AG04449 (cell line): Measurements from ENCODE around the gene RNF11.

ENCODE experiments used
- CTCF ChIA-PET: fragments of 350-600 bp; formaldehyde crosslinking; extraction: SDS; loops from one replicate; lab custom pipeline; 2021; ENCODE audit warnings: antibody characterized with exemption; lab: Yijun Ruan, JAX
- POLR2A ChIA-PET: fragments of 400-600, 350-600 bp; formaldehyde crosslinking; extraction: SDS; loops from one replicate; lab custom pipeline; 2020; ENCODE audit warnings: antibody characterized with exemption, inconsistent platforms; lab: Yijun Ruan, JAX
- DNase-seq: peaks from one replicate; pipeline ENCODE4 v3.0.0-alpha.2; 2010; ENCODE audit warnings: low read depth, low spot score
- H3K4me3 ChIP-seq: 2 replicates; pipeline ENCODE4 v1.5.1; 2011; ENCODE audit warnings: low read depth, mild to moderate bottlenecking, control low read depth, low read length
- CTCF ChIP-seq: IDR thresholded peaks from one replicate; pipeline ENCODE4 v1.5.1; 2011; ENCODE audit warnings: mild to moderate bottlenecking, moderate library complexity, low read length, control low read depth, inconsistent platforms; ENCODE audit not compliant: insufficient read depth; ENCODE audit errors: missing control alignments

RNF11 gene

GRCh38 chr1:51309291-51309690, 73.2 kb downstream of the RNF11 start:
- ChIA-PET POLR2A (no interaction called here), CTCF (interaction anchor here (8.3 kb wide), 1 partner anchor 13 kb away, joined by 64 read pairs; no protein-coding TSS in a partner anchor)
- no peak overlapping the region for H3K4me3 ChIP-seq
- no peak for DNase-seq
- no peak for TF ChIP-seq CTCF

- CTCF ChIA-PET: interaction anchor here (1.0 to 8.3 kb wide), 2 partner anchors 15 to 230 kb away, joined by 3 to 64 read pairs; no protein-coding TSS in a partner anchor
- no peak for DNase-seq
- POLR2A ChIA-PET: no interaction called here
- TF ChIP-seq CTCF: no peak
- no peak overlapping the region for H3K4me3 ChIP-seq
Observed at GRCh38 chr1:51310871-51311613, 75.0 kb downstream of the RNF11 start.

- no peak for TF ChIP-seq CTCF
- CTCF ChIA-PET: interaction anchor here (1.2 to 8.3 kb wide), 2 partner anchors 8 to 15 kb away, joined by 4 to 64 read pairs; no protein-coding TSS in a partner anchor
- DNase-seq: no peak
- POLR2A ChIA-PET: no interaction called here
- no peak overlapping the region for H3K4me3 ChIP-seq
Observed at GRCh38 chr1:51311826-51312225, 75.8 kb downstream of the RNF11 start.

- TF ChIP-seq CTCF: no peak
- ChIA-PET POLR2A (no interaction called here), CTCF (interaction anchor here (1.1 to 8.3 kb wide), 3 partner anchors 8 to 16 kb away, joined by 3 to 64 read pairs (median 4); no protein-coding TSS in a partner anchor)
- H3K4me3 ChIP-seq: no peak overlapping the region
- no peak for DNase-seq
Observed at GRCh38 chr1:51312718-51313117, 76.6 kb downstream of the RNF11 start.

- DNase-seq: no peak
- POLR2A ChIA-PET: interaction anchor here (0.5 kb wide), 1 partner anchor 76 kb away, joined by 3 read pairs; no protein-coding TSS in a partner anchor
- no peak overlapping the region for H3K4me3 ChIP-seq
- peak; percentile 5 for TF ChIP-seq CTCF
- CTCF ChIA-PET: interaction anchor here (1.1 to 8.3 kb wide), 3 partner anchors 8 to 17 kb away, joined by 3 to 64 read pairs (median 4); no protein-coding TSS in a partner anchor
Observed at GRCh38 chr1:51313268-51313852, 77.3 kb downstream of the RNF11 start.
